Measurements from ENCODE around the gene SIGLEC8. TPM values are rescaled to one million over a fixed set of nuclear protein-coding genes. Genes with fewer than 3 reads are reported as not detected.

The SIGLEC8 gene
- total RNA-seq, 1 experiment from 2014 or later = not detected

GRCh38 chr19:51497666-51498065 is 39.4 kb upstream of the SIGLEC8 start:
- Histone ChIP-seq H3K4me2 (ENCODE audit: low read length) (no peak overlapping the region), H4K20me1 (ENCODE audit: insufficient read depth) (no peaks in the 10 kb centered on the region), H3K79me2 (ENCODE audit: insufficient read depth, low read length) (no peaks in the 10 kb centered on the region), H3K4me3 (replicated peaks in 1 of 2; ENCODE audit: low read depth in 1 of 2, low read length in 2 of 2) (no peak overlapping the region), H3K9me2 (ENCODE audit: insufficient read depth) (no peaks in the 10 kb centered on the region), H3K27ac (ENCODE audit: low read depth, low read length) (no peak overlapping the region), H2AFZ (ENCODE audit: low read depth, low read length, poor library complexity, severe bottlenecking) (no peak overlapping the region), H3K27me3 (ENCODE audit: insufficient read depth, low read length) (peaks cover 20% of the 10 kb centered on the region; the same call in 1 of the 2 replicates), H3K36me3 (ENCODE audit: control insufficient read depth in 1 of 2, insufficient read depth in 2 of 2, low read length in 2 of 2) (no peaks in the 10 kb centered on the region), H3K9me3 (ENCODE audit: control insufficient read depth in 1 of 2, insufficient read depth in 1 of 2, low read depth in 1 of 2, low read length in 2 of 2) (no peaks in the 10 kb centered on the region), H3K4me1 (ENCODE audit: control insufficient read depth in 1 of 2, insufficient read depth in 2 of 2, low read length in 2 of 2) (no peaks in the 10 kb centered on the region), H3K9ac (ENCODE audit: low read length) (no peak overlapping the region)
- ChIA-PET RAD21 (ENCODE audit: low non-redundant PET in 1 of 2, low total read pairs in 2 of 2, uncharacterized antibody in 2 of 2, unreplicated experiment in 2 of 2) (no interaction called here), CTCF (no interaction called here), POLR2A (no interaction called here)
- intact Hi-C loops (cut with micrococcal nuclease) = no loop called here
- ATAC-seq (peak; percentile 58; the same call in 1 of the 2 replicates), DNase-seq (ENCODE audit: low read depth, low spot score) (no peak)
- BruUV-seq (replicated peaks) = no TSS peak
- TF ChIP-seq RAD21 (IDR thresholded peaks at IDR 0.05; ENCODE audit: low read depth) = no peak
- TF ChIP-seq SRF (IDR thresholded peaks at IDR 0.05; ENCODE audit: low read depth) = no peak
- TF ChIP-seq ZBTB33 (IDR thresholded peaks at IDR 0.05; ENCODE audit: extremely low read depth, insufficient replicate concordance, low read length) = no peak
- no peak for TF ChIP-seq CTCF (IDR thresholded peaks at IDR 0.05 in 2 of 3, conservative IDR thresholded peaks at IDR 0.05 in 1 of 3; ENCODE audit: borderline replicate concordance in 1 of 3, insufficient read depth in 1 of 3, low read depth in 2 of 3, low read length in 2 of 3)
- TF ChIP-seq FOSL1 (IDR thresholded peaks at IDR 0.05; ENCODE audit: low read depth) = no peak
- no peak for TF ChIP-seq YY1 (IDR thresholded peaks at IDR 0.05; ENCODE audit: extremely low read depth, insufficient replicate concordance, low read depth, low read length)
- TF ChIP-seq TCF7L2 (IDR thresholded peaks at IDR 0.05; ENCODE audit: borderline replicate concordance, extremely low read depth, insufficient read depth, insufficient read length) = no peak
- TF ChIP-seq JUND (IDR thresholded peaks at IDR 0.05) = no peak
- no peak for TF ChIP-seq REST (IDR thresholded peaks at IDR 0.05; ENCODE audit: low read depth)
- TF ChIP-seq CBX3 (IDR thresholded peaks at IDR 0.05; ENCODE audit: low read depth) = no peak
- no peak for TF ChIP-seq EGR1 (IDR thresholded peaks at IDR 0.05; ENCODE audit: low read depth)
- no peak for TF ChIP-seq SIN3A (IDR thresholded peaks at IDR 0.05; ENCODE audit: low read depth)
- no peak for TF ChIP-seq ATF3 (IDR thresholded peaks at IDR 0.05)
- no peak for TF ChIP-seq CEBPB (IDR thresholded peaks at IDR 0.05; ENCODE audit: low read depth)
- no peak for TF ChIP-seq POLR2AphosphoS5 (IDR thresholded peaks at IDR 0.05; ENCODE audit: low read depth, low read length)
- no peak for TF ChIP-seq POLR2A (IDR thresholded peaks at IDR 0.05; ENCODE audit: borderline replicate concordance, extremely low read depth, insufficient read depth, insufficient read length)
- no peak for TF ChIP-seq EZH2 (IDR thresholded peaks at IDR 0.05)
